Mesendoderm (in vitro differentiated cells): Measurements from ENCODE around the gene MRTFA.

Source experiments
- DNase-seq: peaks from one replicate; pipeline ENCODE4 v3.0.0; 2013
- H2AK5ac ChIP-seq: 2 replicates; pipeline ENCODE4 v1.6.1; 2013; ENCODE audit warnings: low read length, inconsistent platforms
- H2BK120ac ChIP-seq: 2 replicates; pipeline ENCODE4 v1.6.1; 2013; ENCODE audit warnings: low read depth, mild to moderate bottlenecking, low read length, moderate library complexity, mixed read lengths
- H2BK15ac ChIP-seq: replicated peaks from 2 replicates; pipeline ENCODE4 v1.6.1; 2013; ENCODE audit warnings: low read depth, mild to moderate bottlenecking, moderate library complexity
- H2BK5ac ChIP-seq: 2 replicates; pipeline ENCODE4 v1.6.1; 2013; ENCODE audit warnings: low read length, inconsistent platforms
- H3K18ac ChIP-seq: 2 replicates; pipeline ENCODE4 v1.6.1; 2013; ENCODE audit warnings: mild to moderate bottlenecking, low read length, mixed read lengths
- H3K23ac ChIP-seq: one replicate; pipeline ENCODE4 v1.6.1; 2013; ENCODE audit warnings: low read length
- H3K27ac ChIP-seq: 2 replicates; pipeline ENCODE4 v1.5.1; 2013; ENCODE audit warnings: low read depth, mild to moderate bottlenecking, inconsistent platforms, low read length, moderate library complexity
- H3K27me3 ChIP-seq: 2 replicates; pipeline ENCODE4 v1.6.1; 2013; ENCODE audit warnings: low read length, control low read depth, mild to moderate bottlenecking, inconsistent platforms; ENCODE audit not compliant: insufficient read depth, poor library complexity
- H3K36me3 ChIP-seq: 2 replicates; pipeline ENCODE4 v1.6.1; 2013; ENCODE audit warnings: low read length, inconsistent platforms; ENCODE audit not compliant: control insufficient read depth, insufficient read depth
- H3K4ac ChIP-seq: one replicate; pipeline ENCODE4 v1.6.1; 2013; ENCODE audit warnings: low read depth, mild to moderate bottlenecking, low read length, moderate library complexity
- H3K4me1 ChIP-seq: 2 replicates; pipeline ENCODE4 v1.6.1; 2013; ENCODE audit warnings: low read depth, low read length, inconsistent platforms; ENCODE audit not compliant: control insufficient read depth
- H3K4me2 ChIP-seq: 2 replicates; pipeline ENCODE4 v1.6.1; 2013; ENCODE audit warnings: low read length
- H3K4me3 ChIP-seq: 2 replicates; pipeline ENCODE4 v1.5.1; 2013; ENCODE audit warnings: mild to moderate bottlenecking, low read length
- H3K56ac ChIP-seq: one replicate; pipeline ENCODE4 v1.6.1; 2013; ENCODE audit warnings: low read length
- H3K79me1 ChIP-seq: 2 replicates; pipeline ENCODE4 v1.6.1; 2013; ENCODE audit warnings: low read length, inconsistent platforms
- H3K79me2 ChIP-seq: 2 replicates; pipeline ENCODE4 v1.6.1; 2013; ENCODE audit warnings: mild to moderate bottlenecking, low read length; ENCODE audit not compliant: control insufficient read depth, insufficient read depth
- H3K9ac ChIP-seq: 2 replicates; pipeline ENCODE4 v1.6.1; 2013; ENCODE audit warnings: low read length, inconsistent platforms
- H4K5ac ChIP-seq: one replicate; pipeline ENCODE4 v1.6.1; 2013; ENCODE audit warnings: low read length
- H4K8ac ChIP-seq: one replicate; pipeline ENCODE4 v1.6.1; 2013; ENCODE audit warnings: low read depth, mild to moderate bottlenecking, control low read depth, low read length, moderate library complexity
- WGBS: extraction: QIAGEN DNeasy Blood & Tissue Kit; methylation state at CpG from one replicate; pipeline ENCODE4 v1.1.7; 2013; ENCODE audit warnings: low lambda C conversion rate, missing lambda C conversion rate; ENCODE audit not compliant: insufficient coverage; ENCODE audit errors: extremely low coverage; 5-methylcytosine and 5-hydroxymethylcytosine counted together

The MRTFA gene

GRCh38 chr22:40634119-40634903 lies 2.2 kb downstream of the MRTFA start:
- no peak overlapping the region for H2AK5ac ChIP-seq
- H3K36me3 ChIP-seq = no peaks in the 10 kb centered on the region
- H3K56ac ChIP-seq = no peak overlapping the region
- H2BK120ac ChIP-seq = no peak overlapping the region
- peaks cover 36% of the 10 kb centered on the region for H3K79me2 ChIP-seq
- H3K4ac ChIP-seq = no peak overlapping the region
- no peaks in the 10 kb centered on the region for H3K27me3 ChIP-seq
- no peak overlapping the region for H3K18ac ChIP-seq
- no peak for DNase-seq
- H2BK15ac ChIP-seq = no peak overlapping the region
- no CpG with 5 or more reads among the region's 11 CpGs for WGBS
- H3K23ac ChIP-seq = no peak overlapping the region
- peaks cover 13% of the 10 kb centered on the region for H3K79me1 ChIP-seq
- H4K8ac ChIP-seq = no peak overlapping the region
- H3K4me2 ChIP-seq = no peak overlapping the region
- H2BK5ac ChIP-seq = no peak overlapping the region
- no peak overlapping the region for H3K9ac ChIP-seq
- no peak overlapping the region for H3K27ac ChIP-seq
- no peak overlapping the region for H3K4me3 ChIP-seq
- H3K4me1 ChIP-seq = peaks cover 5% of the 10 kb centered on the region
- no peak overlapping the region for H4K5ac ChIP-seq

GRCh38 chr22:40633036-40633435 lies 3.5 kb downstream of the MRTFA start:
- 100% methylated on average over 1 of the region's 3 CpGs for WGBS
- H4K5ac ChIP-seq = no peak overlapping the region
- H3K4me3 ChIP-seq = no peak overlapping the region
- peaks cover 13% of the 10 kb centered on the region for H3K79me1 ChIP-seq
- no peak overlapping the region for H3K4me2 ChIP-seq
- H3K56ac ChIP-seq = no peak overlapping the region
- DNase-seq = no peak
- no peak overlapping the region for H2BK120ac ChIP-seq
- no peaks in the 10 kb centered on the region for H3K36me3 ChIP-seq
- no peak overlapping the region for H4K8ac ChIP-seq
- no peak overlapping the region for H2BK15ac ChIP-seq
- no peak overlapping the region for H3K4ac ChIP-seq
- no peak overlapping the region for H3K18ac ChIP-seq
- H3K4me1 ChIP-seq = peaks cover 5% of the 10 kb centered on the region
- H3K79me2 ChIP-seq = peaks cover 40% of the 10 kb centered on the region
- no peak overlapping the region for H3K9ac ChIP-seq
- H2BK5ac ChIP-seq = no peak overlapping the region
- H3K27me3 ChIP-seq = no peaks in the 10 kb centered on the region
- no peak overlapping the region for H3K23ac ChIP-seq
- no peak overlapping the region for H2AK5ac ChIP-seq
- H3K27ac ChIP-seq = no peak overlapping the region

- Histone ChIP-seq H3K4me1 (peaks cover 5% of the 10 kb centered on the region), H3K79me2 (peaks cover 48% of the 10 kb centered on the region), H2BK120ac (no peak overlapping the region), H3K27ac (no peak overlapping the region), H3K4ac (no peak overlapping the region), H3K36me3 (no peaks in the 10 kb centered on the region), H3K4me3 (no peak overlapping the region), H4K5ac (no peak overlapping the region), H3K23ac (no peak overlapping the region), H2AK5ac (no peak overlapping the region), H3K4me2 (no peak overlapping the region), H3K9ac (no peak overlapping the region), H4K8ac (no peak overlapping the region), H3K56ac (no peak overlapping the region), H3K79me1 (peaks cover 16% of the 10 kb centered on the region), H2BK5ac (no peak overlapping the region), H3K18ac (no peak overlapping the region), H2BK15ac (no peak overlapping the region), H3K27me3 (no peaks in the 10 kb centered on the region)
- no peak for DNase-seq
- no CpG with 5 or more reads among the region's 2 CpGs for WGBS
Observed at GRCh38 chr22:40631925-40632324, 4.6 kb downstream of the MRTFA start.

GRCh38 chr22:40628354-40629042 lies 8.0 kb downstream of the MRTFA start:
- no peak for DNase-seq
- Histone ChIP-seq H3K4me3 (no peak overlapping the region), H2AK5ac (no peak overlapping the region), H4K8ac (no peak overlapping the region), H3K23ac (no peak overlapping the region), H3K18ac (no peak overlapping the region), H3K4me1 (no peaks in the 10 kb centered on the region), H3K4me2 (no peak overlapping the region), H2BK15ac (no peak overlapping the region), H3K79me2 (peaks cover 35% of the 10 kb centered on the region), H4K5ac (no peak overlapping the region), H3K36me3 (no peaks in the 10 kb centered on the region), H3K79me1 (peaks cover 8% of the 10 kb centered on the region), H3K27me3 (no peaks in the 10 kb centered on the region), H3K56ac (no peak overlapping the region), H3K4ac (no peak overlapping the region), H2BK5ac (no peak overlapping the region), H2BK120ac (no peak overlapping the region), H3K27ac (no peak overlapping the region), H3K9ac (no peak overlapping the region)
- no CpG with 5 or more reads among the region's 3 CpGs for WGBS

- DNase-seq = no peak
- H2BK5ac ChIP-seq = no peak overlapping the region
- H3K9ac ChIP-seq = no peak overlapping the region
- H3K27ac ChIP-seq = no peak overlapping the region
- no peak overlapping the region for H4K8ac ChIP-seq
- H3K18ac ChIP-seq = no peak overlapping the region
- no peaks in the 10 kb centered on the region for H3K36me3 ChIP-seq
- no peak overlapping the region for H2AK5ac ChIP-seq
- no peak overlapping the region for H2BK15ac ChIP-seq
- H3K4me3 ChIP-seq = no peak overlapping the region
- no peak overlapping the region for H3K56ac ChIP-seq
- H3K27me3 ChIP-seq = no peaks in the 10 kb centered on the region
- H2BK120ac ChIP-seq = no peak overlapping the region
- H3K23ac ChIP-seq = no peak overlapping the region
- H3K4me1 ChIP-seq = no peaks in the 10 kb centered on the region
- no peak overlapping the region for H4K5ac ChIP-seq
- WGBS = no CpG with 5 or more reads among the region's 5 CpGs
- H3K4me2 ChIP-seq = no peak overlapping the region
- H3K4ac ChIP-seq = no peak overlapping the region
- peaks cover 32% of the 10 kb centered on the region for H3K79me2 ChIP-seq
- H3K79me1 ChIP-seq = peaks cover 8% of the 10 kb centered on the region
Observed at GRCh38 chr22:40627612-40628011, 8.9 kb downstream of the MRTFA start.
